Peyer's patch (tissue), 4 donors: ENCODE results near the gene ZNF823. TPM values are rescaled to one million over a fixed set of nuclear protein-coding genes. Genes with fewer than 3 reads are reported as not detected.
"Not testable (repeated sequence)": the region's sequence is repeated elsewhere in the genome, so short reads cannot be mapped to it uniquely, and the experiment has no call there.

Experiments
- DNase-seq, 3 donors: peaks; one replicate each; pipeline ENCODE4 v3.0.0-alpha.2; 2017 to 2019
- H3K27ac ChIP-seq, 4 donors: fragments of 200-600 bp; sonication (generic); one replicate each; pipeline ENCODE4 v1.5.1; 2016 to 2019
- H3K27me3 ChIP-seq, 2 donors: fragments of 200-600 bp; sonication (generic); one replicate each; pipeline ENCODE4 v1.5.1; 2019
- H3K36me3 ChIP-seq, 3 donors: fragments of 200-600 bp; sonication (generic); one replicate each; pipeline ENCODE4 v1.5.1; 2016 to 2019
- H3K4me1 ChIP-seq, 4 donors: fragments of 200-600 bp; sonication (generic); one replicate each; pipeline ENCODE4 v1.5.1; 2016 to 2019
- H3K4me3 ChIP-seq, 4 donors: fragments of 200-600 bp; sonication (generic); 1 replicate in 3 of 4; 2 replicates in 1 of 4; pipeline ENCODE4 v1.5.1; 2016 to 2019; ENCODE audit warnings: mild to moderate bottlenecking in 1 of 4
- H3K9me3 ChIP-seq, 4 donors: fragments of 200-600 bp; sonication (generic); one replicate each; pipeline ENCODE4 v1.5.1; 2016 to 2019; ENCODE audit warnings: mild to moderate bottlenecking in 1 of 4
- POLR2A ChIP-seq, 2 donors: fragments of 450-650 bp; IDR thresholded peaks; one replicate each; pipeline ENCODE4 v1.5.1; 2017; ENCODE audit warnings: antibody characterized with exemption in 2 of 2, mild to moderate bottlenecking in 2 of 2, moderate library complexity in 2 of 2
- total RNA-seq, 4 donors: library from RNA; depleted of rRNA; stranded (reverse); fragments of >200 nt; gene quantifications; one replicate each; pipeline ENCODE4 v1.1.0, GENCODE V29; 2016
- TF ChIP-seq, protein P1 (sequence below), 6 experiments: fragments of 450-650 bp in 4 of 6; fragments of 200-600 bp in 2 of 6; sonication (generic) in 1 of 6; IDR thresholded peaks; one replicate each; pipeline ENCODE4 v1.5.1; 2017 to 2019; ENCODE audit warnings: antibody characterized with exemption in 6 of 6, mild to moderate bottlenecking in 3 of 6, moderate library complexity in 1 of 6

The ZNF823 gene
- total RNA-seq, 4 donors from 2014 or later: 5.0 to 14.4 (median 13.1) TPM

DNA sequence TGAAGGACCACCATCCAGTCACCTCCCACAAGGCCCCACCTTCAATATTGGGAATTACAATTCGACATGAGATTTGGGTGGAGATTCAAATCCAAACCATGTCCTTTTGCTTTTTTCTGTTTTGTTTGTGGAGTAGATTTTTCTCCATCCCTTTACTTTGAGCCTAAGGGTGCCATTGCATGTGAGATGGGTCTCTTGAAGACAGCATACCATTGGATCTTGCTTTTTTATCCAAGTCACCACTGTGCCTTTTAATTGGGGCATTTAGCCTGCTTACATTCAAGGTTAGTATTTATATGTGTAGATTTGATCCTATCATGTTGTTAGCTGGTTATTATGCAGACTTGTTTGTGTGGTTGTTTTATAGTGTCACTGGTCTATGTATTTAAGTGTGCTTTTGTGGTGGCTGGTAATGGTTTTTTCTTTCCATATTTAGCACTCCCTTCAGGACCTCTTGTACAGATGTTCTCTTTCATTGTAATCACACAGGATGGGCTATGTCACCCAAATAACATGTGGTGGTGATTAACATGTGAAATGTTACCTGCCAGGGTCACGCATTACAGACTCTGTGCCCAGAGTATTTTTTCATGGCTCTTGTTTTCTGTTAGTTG is 58.0 kb downstream of the ZNF823 start:
- H3K9me3 ChIP-seq: peaks cover 0 to 34% (median 5%) of the 10 kb centered on the region in 4 donors
- H3K27ac ChIP-seq: no peak overlapping the region
- H3K27me3 ChIP-seq: no peaks in the 10 kb centered on the region
- H3K4me3 ChIP-seq: no peak overlapping the region
- H3K36me3 ChIP-seq: no peaks in the 10 kb centered on the region
- no peaks in the 10 kb centered on the region for H3K4me1 ChIP-seq
- no peak for DNase-seq
- TF ChIP-seq, protein P1, sequence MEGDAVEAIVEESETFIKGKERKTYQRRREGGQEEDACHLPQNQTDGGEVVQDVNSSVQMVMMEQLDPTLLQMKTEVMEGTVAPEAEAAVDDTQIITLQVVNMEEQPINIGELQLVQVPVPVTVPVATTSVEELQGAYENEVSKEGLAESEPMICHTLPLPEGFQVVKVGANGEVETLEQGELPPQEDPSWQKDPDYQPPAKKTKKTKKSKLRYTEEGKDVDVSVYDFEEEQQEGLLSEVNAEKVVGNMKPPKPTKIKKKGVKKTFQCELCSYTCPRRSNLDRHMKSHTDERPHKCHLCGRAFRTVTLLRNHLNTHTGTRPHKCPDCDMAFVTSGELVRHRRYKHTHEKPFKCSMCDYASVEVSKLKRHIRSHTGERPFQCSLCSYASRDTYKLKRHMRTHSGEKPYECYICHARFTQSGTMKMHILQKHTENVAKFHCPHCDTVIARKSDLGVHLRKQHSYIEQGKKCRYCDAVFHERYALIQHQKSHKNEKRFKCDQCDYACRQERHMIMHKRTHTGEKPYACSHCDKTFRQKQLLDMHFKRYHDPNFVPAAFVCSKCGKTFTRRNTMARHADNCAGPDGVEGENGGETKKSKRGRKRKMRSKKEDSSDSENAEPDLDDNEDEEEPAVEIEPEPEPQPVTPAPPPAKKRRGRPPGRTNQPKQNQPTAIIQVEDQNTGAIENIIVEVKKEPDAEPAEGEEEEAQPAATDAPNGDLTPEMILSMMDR (IDR thresholded peaks at IDR 0.05): no peak
- TF ChIP-seq POLR2A (IDR thresholded peaks at IDR 0.05): no peak

DNA sequence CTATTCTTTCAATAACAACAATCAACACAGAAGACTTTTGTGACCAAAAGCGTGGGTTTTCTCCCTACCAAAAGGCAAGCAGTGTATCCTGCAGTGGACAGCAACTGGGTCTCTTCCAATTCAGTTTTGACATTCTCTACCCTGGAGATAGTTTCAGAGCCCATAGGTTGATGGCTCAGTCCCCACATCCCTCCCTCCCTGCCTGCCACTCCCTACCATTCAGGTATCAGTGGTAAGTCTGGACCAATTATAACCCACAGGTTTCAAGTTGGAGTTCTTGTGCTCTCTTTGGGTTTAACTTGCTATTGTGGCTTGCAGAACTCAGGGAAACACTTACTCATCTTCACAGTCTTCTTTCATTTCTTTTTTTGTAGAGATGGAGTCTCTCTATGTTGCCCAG is 60.2 kb downstream of the ZNF823 start:
- Histone ChIP-seq H3K27me3 (no peaks in the 10 kb centered on the region), H3K9me3 (peaks cover 0 to 19% (median 5%) of the 10 kb centered on the region in 4 donors), H3K27ac (no peak overlapping the region), H3K36me3 (no peaks in the 10 kb centered on the region), H3K4me3 (no peak overlapping the region), H3K4me1 (peaks cover 0 to 9% (median 0%) of the 10 kb centered on the region in 4 donors)
- TF ChIP-seq, protein P1 (IDR thresholded peaks at IDR 0.05): no peak
- no peak for TF ChIP-seq POLR2A (IDR thresholded peaks at IDR 0.05)
- DNase-seq: no peak

DNA sequence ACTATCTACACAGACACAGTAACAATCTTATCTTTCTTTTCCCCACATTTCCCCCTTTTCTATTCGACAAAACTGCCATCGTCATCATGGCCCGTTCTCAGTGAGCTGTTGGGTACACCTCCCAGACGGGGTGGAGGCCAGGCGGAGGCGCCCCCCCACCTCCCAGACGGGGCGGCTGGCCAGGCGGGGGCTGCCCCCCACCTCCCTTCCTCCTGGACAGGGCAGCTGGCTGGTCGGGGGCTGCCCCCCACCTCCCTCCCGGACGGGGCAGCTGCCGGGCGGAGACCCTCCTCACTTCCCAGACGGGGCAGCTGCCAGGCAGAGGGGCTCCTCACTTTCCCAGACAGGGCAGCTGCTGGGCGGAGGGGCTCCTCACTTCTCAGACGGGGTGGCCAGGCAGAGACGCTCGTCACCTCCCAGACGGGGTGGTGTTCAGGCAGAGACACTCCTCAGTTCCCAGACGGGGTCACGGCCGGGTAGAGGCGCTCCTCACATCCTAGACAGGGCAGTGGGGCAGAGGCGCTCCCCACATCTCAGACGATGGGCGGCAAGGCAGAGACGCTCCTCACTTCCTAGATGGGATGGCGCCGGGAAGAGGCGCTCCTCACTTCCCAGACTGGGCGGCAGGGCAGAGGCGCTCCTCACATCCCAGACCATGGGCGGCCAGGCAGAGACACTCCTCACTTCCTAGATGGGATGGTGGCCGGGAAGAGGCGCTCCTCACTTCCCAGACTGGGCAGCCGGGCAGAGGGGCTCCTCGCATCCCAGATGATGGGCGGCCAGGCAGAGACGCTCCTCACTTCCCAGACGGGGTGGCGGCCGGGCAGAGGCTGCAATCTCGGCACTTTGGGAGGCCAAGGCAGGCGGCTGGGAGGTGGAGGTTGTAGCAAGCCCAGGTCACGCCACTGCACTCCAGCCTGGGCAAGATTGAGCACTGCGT is 61.8 kb downstream of the ZNF823 start:
- peaks cover 0 to 19% (median 5%) of the 10 kb centered on the region in 4 donors for H3K9me3 ChIP-seq
- H3K27me3 ChIP-seq, H3K4me1 ChIP-seq, DNase-seq, H3K36me3 ChIP-seq, H3K4me3 ChIP-seq, H3K27ac ChIP-seq: not testable (repeated sequence)

DNA sequence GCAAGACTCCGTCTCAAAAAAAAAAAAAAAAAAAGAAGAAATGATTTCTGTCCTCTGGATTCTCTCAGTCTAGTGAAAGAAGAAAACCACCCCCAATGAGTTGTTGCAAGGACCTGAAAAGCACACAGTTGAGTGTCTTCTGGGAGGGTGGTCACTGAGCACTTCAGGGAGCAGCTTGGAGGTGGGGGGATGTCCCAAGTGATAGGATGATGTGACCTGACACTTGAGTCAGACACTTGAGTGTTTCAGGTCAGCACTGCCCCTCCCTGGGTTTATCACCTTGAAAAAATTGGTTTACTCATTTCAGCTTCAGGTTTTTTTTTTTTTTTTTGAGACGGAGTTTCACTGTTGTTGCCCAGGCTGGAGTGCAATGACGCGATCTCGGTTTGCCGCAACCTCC is 63.2 kb downstream of the ZNF823 start:
- Histone ChIP-seq H3K4me3 (no peak overlapping the region), H3K9me3 (peaks cover 0 to 10% (median 2%) of the 10 kb centered on the region in 4 donors), H3K27ac (no peak overlapping the region), H3K27me3 (no peaks in the 10 kb centered on the region), H3K4me1 (peaks cover 0 to 9% (median 0%) of the 10 kb centered on the region in 4 donors), H3K36me3 (no peaks in the 10 kb centered on the region)
- DNase-seq: no peak
- TF ChIP-seq POLR2A (IDR thresholded peaks at IDR 0.05): no peak
- TF ChIP-seq, protein P1 (IDR thresholded peaks at IDR 0.05): no peak

DNA sequence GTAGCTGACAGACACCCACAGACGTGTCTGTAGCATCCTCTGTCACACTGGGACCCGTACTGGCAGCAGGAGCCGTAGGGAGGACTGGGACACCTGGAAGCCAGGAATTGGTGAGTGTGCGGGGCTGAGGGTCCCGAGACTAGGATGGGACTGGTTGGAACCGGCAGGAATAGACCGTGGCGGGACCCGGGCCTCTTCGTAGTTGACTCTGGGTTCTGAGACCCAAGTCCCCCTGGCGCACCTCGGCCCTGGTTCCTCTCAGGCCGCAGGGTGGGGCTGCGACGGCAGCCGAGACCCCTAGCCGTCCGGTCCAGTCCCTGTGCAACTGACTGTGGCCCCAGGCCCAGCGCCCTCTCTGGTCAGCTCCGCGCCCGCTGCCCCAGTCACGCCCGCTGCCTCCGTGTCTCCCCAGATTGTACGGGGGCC is 64.7 kb downstream of the ZNF823 start:
- TF ChIP-seq, protein P1 (IDR thresholded peaks at IDR 0.05): no peak
- TF ChIP-seq POLR2A (IDR thresholded peaks at IDR 0.05): no peak
- DNase-seq: no peak

DNA sequence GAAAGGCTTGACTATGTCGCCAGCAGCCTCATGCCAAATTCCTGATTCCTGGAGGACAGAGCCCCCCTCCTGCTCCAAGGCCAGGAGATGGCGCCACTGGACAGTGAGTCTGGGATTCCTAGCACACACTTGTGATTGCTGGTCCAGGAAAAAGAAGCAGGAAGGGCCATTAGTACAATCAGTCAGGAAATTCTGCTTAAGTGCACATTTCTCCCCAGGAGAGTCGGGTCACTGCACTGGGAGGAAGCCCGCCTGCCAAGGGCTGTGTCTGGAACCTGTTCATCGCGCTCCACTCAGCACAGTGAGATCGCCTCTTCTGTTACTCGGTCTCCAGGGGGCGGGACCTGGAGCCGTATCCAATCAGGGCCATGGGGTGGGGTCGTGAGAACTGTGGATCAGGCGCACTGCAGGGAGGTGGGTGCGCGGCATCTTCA is 65.1 kb downstream of the ZNF823 start:
- H3K4me3 ChIP-seq: peak overlapping the region in 3 of 4 donors; percentile 4 to 49 (median 41)
- peaks cover 0 to 9% (median 0%) of the 10 kb centered on the region in 4 donors for H3K4me1 ChIP-seq
- peak in 2 of 3 donors; percentile 62 to 64 for DNase-seq
- H3K9me3 ChIP-seq: no peaks in the 10 kb centered on the region
- no peaks in the 10 kb centered on the region for H3K27me3 ChIP-seq
- peak overlapping the region in 1 of 4 donors; percentile 25 for H3K27ac ChIP-seq
- no peaks in the 10 kb centered on the region for H3K36me3 ChIP-seq
- TF ChIP-seq, protein P1 (IDR thresholded peaks at IDR 0.05): peak in 4 of 6 experiments; percentile 23 to 59 (median 57)
- TF ChIP-seq POLR2A (IDR thresholded peaks at IDR 0.05): no peak

More for the DNA sequence above, 64.7 kb downstream of the ZNF823 start:
- Histone ChIP-seq H3K4me1 (peaks cover 0 to 9% (median 0%) of the 10 kb centered on the region in 4 donors), H3K4me3 (peak overlapping the region in 3 of 4 donors; percentile 4 to 49 (median 41)), H3K27me3 (no peaks in the 10 kb centered on the region), H3K9me3 (no peaks in the 10 kb centered on the region), H3K27ac (peak overlapping the region in 1 of 4 donors; percentile 25), H3K36me3 (no peaks in the 10 kb centered on the region)
